DOHH2 (cell line): ENCODE data around the gene GPR142.

Source experiments
- H3F3A ChIP-seq: fragments of 200-600 bp; sonication (generic), shearing (Covaris generic); 2 replicates; pipeline ENCODE4 v1.6.0; 2016; ENCODE audit warnings: antibody characterized with exemption, mild to moderate bottlenecking; ENCODE audit not compliant: control insufficient read depth, insufficient read depth
- H3K27ac ChIP-seq: fragments of 200-600 bp; sonication (generic); 2 replicates; pipeline ENCODE4 v1.5.1; 2014; ENCODE audit warnings: low read depth, mild to moderate bottlenecking, low read length, moderate library complexity
- H3K27me3 ChIP-seq: fragments of 200-600 bp; sonication (generic); 2 replicates; pipeline ENCODE4 v1.6.1; 2014; ENCODE audit warnings: mild to moderate bottlenecking, low read length, mixed read lengths; ENCODE audit not compliant: control insufficient read depth
- H3K36me3 ChIP-seq: fragments of 200-600 bp; sonication (generic); 2 replicates; pipeline ENCODE4 v1.6.1; 2014; ENCODE audit warnings: mild to moderate bottlenecking, low read length, moderate library complexity, mixed read lengths; ENCODE audit not compliant: control insufficient read depth
- H3K4me1 ChIP-seq: fragments of 200-600 bp; sonication (generic); 2 replicates; pipeline ENCODE4 v1.6.1; 2014; ENCODE audit warnings: mild to moderate bottlenecking, low read length, mixed read lengths; ENCODE audit not compliant: control insufficient read depth
- H3K4me2 ChIP-seq: fragments of 200-600 bp; sonication (generic); 2 replicates; pipeline ENCODE4 v1.6.0; 2014; ENCODE audit warnings: mild to moderate bottlenecking, low read length, moderate library complexity
- H3K4me3 ChIP-seq: fragments of 200-600 bp; sonication (generic); 2 replicates; pipeline ENCODE4 v1.5.1; 2014; ENCODE audit warnings: mild to moderate bottlenecking, low read length, mixed read lengths
- H3K79me2 ChIP-seq: fragments of 200-600 bp; sonication (generic); 2 replicates; pipeline ENCODE4 v1.6.1; 2014; ENCODE audit warnings: mild to moderate bottlenecking, low read length, mixed read lengths; ENCODE audit not compliant: control insufficient read depth
- H3K9me2 ChIP-seq: fragments of 200-600 bp; sonication (generic); replicated peaks from 2 replicates; pipeline ENCODE4 v1.6.1; 2014; ENCODE audit warnings: mild to moderate bottlenecking, low read length, mixed read lengths; ENCODE audit not compliant: control insufficient read depth
- H3K9me3 ChIP-seq: fragments of 200-600 bp; sonication (generic); 2 replicates; pipeline ENCODE4 v1.6.1; 2014; ENCODE audit warnings: antibody characterized with exemption, low read length, mixed read lengths; ENCODE audit not compliant: control insufficient read depth, insufficient read depth
- H4K20me1 ChIP-seq: fragments of 200-600 bp; sonication (generic); 2 replicates; pipeline ENCODE4 v1.6.0; 2014; ENCODE audit warnings: low read depth, mild to moderate bottlenecking, antibody characterized with exemption, low read length, moderate library complexity; ENCODE audit not compliant: control insufficient read depth, insufficient read depth
- EZH2phosphoT487 ChIP-seq: fragments of 200-600 bp; sonication (generic); IDR thresholded peaks from 2 replicates; pipeline ENCODE4 v1.6.1; 2017; ENCODE audit warnings: borderline replicate concordance, mild to moderate bottlenecking, antibody characterized with exemption, low read length, moderate library complexity, mixed read lengths
- TF ChIP-seq, protein P1 (sequence below): fragments of 200-600 bp; sonication (generic); IDR thresholded peaks from one replicate; pipeline ENCODE4 v1.5.1; 2014; ENCODE audit warnings: antibody characterized with exemption, mild to moderate bottlenecking, low read depth, low read length; ENCODE audit not compliant: poor library complexity, severe bottlenecking

The GPR142 gene

DNA sequence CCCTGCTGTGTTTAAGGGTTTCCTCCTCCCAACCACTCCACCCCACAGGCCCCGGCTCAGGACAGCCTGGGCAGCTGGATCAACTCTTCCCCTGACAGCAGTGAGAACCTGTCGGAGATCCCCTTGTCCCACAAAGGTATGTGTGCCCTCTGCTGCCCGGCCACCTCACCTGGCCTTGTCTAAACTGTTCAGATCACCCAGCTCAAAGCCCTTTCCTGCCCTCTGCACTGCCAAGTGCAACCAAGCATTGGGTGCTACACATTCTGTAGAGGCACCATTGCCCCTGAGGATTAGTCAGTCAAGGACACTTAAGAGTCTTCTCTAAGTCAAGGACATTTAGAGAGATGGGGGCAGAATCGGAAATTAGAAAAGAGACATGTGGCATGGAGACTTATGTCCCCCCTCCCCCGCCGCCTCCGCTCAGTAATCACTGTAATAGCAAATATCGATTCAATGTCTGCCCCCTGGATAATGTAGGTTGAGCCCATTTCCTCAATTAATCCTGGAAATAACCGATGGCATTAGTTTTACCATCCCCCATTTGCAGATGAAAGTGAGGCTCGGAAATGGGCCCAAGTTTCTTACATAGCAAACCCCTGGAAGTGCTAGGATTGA, 13.8 kb upstream of the GPR142 start:
- TF ChIP-seq, protein P1, sequence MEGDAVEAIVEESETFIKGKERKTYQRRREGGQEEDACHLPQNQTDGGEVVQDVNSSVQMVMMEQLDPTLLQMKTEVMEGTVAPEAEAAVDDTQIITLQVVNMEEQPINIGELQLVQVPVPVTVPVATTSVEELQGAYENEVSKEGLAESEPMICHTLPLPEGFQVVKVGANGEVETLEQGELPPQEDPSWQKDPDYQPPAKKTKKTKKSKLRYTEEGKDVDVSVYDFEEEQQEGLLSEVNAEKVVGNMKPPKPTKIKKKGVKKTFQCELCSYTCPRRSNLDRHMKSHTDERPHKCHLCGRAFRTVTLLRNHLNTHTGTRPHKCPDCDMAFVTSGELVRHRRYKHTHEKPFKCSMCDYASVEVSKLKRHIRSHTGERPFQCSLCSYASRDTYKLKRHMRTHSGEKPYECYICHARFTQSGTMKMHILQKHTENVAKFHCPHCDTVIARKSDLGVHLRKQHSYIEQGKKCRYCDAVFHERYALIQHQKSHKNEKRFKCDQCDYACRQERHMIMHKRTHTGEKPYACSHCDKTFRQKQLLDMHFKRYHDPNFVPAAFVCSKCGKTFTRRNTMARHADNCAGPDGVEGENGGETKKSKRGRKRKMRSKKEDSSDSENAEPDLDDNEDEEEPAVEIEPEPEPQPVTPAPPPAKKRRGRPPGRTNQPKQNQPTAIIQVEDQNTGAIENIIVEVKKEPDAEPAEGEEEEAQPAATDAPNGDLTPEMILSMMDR, result no peak
- TF ChIP-seq EZH2phosphoT487, result no peak
- no peaks in the 10 kb centered on the region for H3K27me3 ChIP-seq
- no peaks in the 10 kb centered on the region for H4K20me1 ChIP-seq
- no peaks in the 10 kb centered on the region for H3K36me3 ChIP-seq
- no peak overlapping the region for H3K27ac ChIP-seq
- H3K4me2 ChIP-seq, result no peak overlapping the region
- H3F3A ChIP-seq, result no peaks in the 10 kb centered on the region
- no peak overlapping the region for H3K4me3 ChIP-seq
- H3K9me3 ChIP-seq, result no peaks in the 10 kb centered on the region
- H3K79me2 ChIP-seq, result no peaks in the 10 kb centered on the region
- no peaks in the 10 kb centered on the region for H3K9me2 ChIP-seq
- no peaks in the 10 kb centered on the region for H3K4me1 ChIP-seq

DNA sequence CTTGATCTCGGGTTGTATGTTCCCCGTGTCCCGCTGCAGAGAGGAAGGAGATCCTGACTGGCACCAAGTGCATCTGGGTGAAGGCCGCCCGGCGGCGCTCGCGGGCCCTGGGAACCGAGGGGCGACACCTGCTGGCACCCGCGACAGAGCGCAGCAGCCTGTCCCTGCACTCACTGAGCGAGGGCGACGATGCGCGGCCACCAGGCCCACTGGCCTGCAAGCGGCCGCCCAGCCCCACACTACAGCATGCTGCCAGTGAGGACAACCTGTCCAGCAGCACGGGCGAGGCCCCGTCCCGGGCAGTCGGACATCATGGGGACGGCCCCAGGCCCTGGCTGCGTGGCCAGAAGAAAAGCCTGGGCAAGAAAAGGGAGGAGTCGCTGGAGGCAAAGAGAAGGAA, 13.2 kb upstream of the GPR142 start:
- Histone ChIP-seq H3K4me3 (no peak overlapping the region), H3K36me3 (no peaks in the 10 kb centered on the region), H3K27ac (no peak overlapping the region), H3K9me2 (no peaks in the 10 kb centered on the region), H4K20me1 (no peaks in the 10 kb centered on the region), H3K4me2 (no peak overlapping the region), H3K9me3 (no peaks in the 10 kb centered on the region), H3K27me3 (no peaks in the 10 kb centered on the region), H3F3A (no peaks in the 10 kb centered on the region), H3K4me1 (no peaks in the 10 kb centered on the region), H3K79me2 (no peaks in the 10 kb centered on the region)
- TF ChIP-seq EZH2phosphoT487, result no peak
- TF ChIP-seq, protein P1, result peak; percentile 99

DNA sequence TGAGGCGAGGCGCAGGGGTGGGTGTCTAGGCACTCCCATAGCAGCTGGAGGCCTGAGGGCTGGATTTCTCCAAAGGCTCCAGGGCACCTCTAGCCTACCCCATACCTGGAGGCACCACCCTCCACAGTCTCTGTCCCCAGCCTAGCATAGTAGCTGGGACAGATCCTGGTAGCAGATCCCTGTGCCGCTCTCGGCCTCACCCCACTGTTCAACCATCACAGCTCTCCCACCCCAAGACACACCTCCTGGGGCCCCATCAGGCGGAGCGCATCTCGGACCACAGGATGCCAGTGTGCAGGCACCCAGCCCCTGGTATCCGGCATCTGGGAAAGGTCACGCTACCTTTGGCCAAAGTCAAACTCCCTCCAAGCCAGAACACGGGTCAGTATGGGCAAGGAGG, 12.7 kb upstream of the GPR142 start:
- no peak overlapping the region for H3K27ac ChIP-seq
- no peak overlapping the region for H3K4me3 ChIP-seq
- no peaks in the 10 kb centered on the region for H3K9me2 ChIP-seq
- no peaks in the 10 kb centered on the region for H3K36me3 ChIP-seq
- no peaks in the 10 kb centered on the region for H3K27me3 ChIP-seq
- H3K9me3 ChIP-seq, result no peaks in the 10 kb centered on the region
- H3K4me1 ChIP-seq, result no peaks in the 10 kb centered on the region
- H3K79me2 ChIP-seq, result no peaks in the 10 kb centered on the region
- no peaks in the 10 kb centered on the region for H3F3A ChIP-seq
- no peak for TF ChIP-seq EZH2phosphoT487
- TF ChIP-seq, protein P1, result no peak
- H4K20me1 ChIP-seq, result no peaks in the 10 kb centered on the region
- no peak overlapping the region for H3K4me2 ChIP-seq

DNA sequence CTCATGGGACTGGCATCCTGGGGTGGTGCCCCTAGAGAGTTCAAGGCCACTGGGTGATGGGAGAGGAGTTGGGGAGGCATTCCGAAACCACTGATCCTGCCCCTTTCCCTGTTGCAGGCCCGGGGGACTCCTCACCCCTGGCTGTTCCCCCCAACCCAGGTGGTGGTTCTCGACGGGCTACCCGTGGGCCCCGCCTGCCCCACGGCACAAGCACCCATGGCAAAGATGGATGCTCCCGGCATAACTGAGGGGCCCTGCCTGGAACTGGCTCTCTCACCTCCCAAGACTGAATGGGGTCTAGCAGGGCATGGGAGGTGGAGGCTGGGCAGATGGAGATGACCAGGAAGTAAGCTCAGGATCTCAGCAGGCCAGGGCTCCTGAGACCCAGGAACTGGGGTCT, 12.2 kb upstream of the GPR142 start:
- TF ChIP-seq, protein P1, result no peak

More for the DNA sequence above, 12.2 kb upstream of the GPR142 start:
- Histone ChIP-seq H3K9me2 (no peaks in the 10 kb centered on the region), H3F3A (no peaks in the 10 kb centered on the region), H3K27me3 (no peaks in the 10 kb centered on the region), H3K79me2 (no peaks in the 10 kb centered on the region), H3K36me3 (no peaks in the 10 kb centered on the region), H3K4me3 (no peak overlapping the region), H3K9me3 (no peaks in the 10 kb centered on the region), H4K20me1 (no peaks in the 10 kb centered on the region), H3K4me1 (no peaks in the 10 kb centered on the region), H3K4me2 (no peak overlapping the region), H3K27ac (no peak overlapping the region)
